ENCODE results near the gene RASGEF1C. TPM values are rescaled to one million over a fixed set of nuclear protein-coding genes. Genes with fewer than 3 reads are reported as not detected.

Gene RASGEF1C
- total RNA-seq, 1 donor: under 0.01 TPM

GRCh38 chr5:180137401-180138213 is 71.4 kb downstream of the RASGEF1C start:
- TF ChIP-seq, protein P1, sequence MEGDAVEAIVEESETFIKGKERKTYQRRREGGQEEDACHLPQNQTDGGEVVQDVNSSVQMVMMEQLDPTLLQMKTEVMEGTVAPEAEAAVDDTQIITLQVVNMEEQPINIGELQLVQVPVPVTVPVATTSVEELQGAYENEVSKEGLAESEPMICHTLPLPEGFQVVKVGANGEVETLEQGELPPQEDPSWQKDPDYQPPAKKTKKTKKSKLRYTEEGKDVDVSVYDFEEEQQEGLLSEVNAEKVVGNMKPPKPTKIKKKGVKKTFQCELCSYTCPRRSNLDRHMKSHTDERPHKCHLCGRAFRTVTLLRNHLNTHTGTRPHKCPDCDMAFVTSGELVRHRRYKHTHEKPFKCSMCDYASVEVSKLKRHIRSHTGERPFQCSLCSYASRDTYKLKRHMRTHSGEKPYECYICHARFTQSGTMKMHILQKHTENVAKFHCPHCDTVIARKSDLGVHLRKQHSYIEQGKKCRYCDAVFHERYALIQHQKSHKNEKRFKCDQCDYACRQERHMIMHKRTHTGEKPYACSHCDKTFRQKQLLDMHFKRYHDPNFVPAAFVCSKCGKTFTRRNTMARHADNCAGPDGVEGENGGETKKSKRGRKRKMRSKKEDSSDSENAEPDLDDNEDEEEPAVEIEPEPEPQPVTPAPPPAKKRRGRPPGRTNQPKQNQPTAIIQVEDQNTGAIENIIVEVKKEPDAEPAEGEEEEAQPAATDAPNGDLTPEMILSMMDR (IDR thresholded peaks at IDR 0.05; ENCODE audit: extremely low read depth, low read depth, low read length): no peak
- H3K79me2 ChIP-seq (ENCODE audit: insufficient read depth, low read length): no peaks in the 10 kb centered on the region
- no peak overlapping the region for H3K27ac ChIP-seq (ENCODE audit: low read depth, low read length)
- H3K9me3 ChIP-seq (ENCODE audit: low read depth, low read length): no peaks in the 10 kb centered on the region
- no peaks in the 10 kb centered on the region for H4K20me1 ChIP-seq (ENCODE audit: insufficient read depth, low read length)
- H3K4me2 ChIP-seq (ENCODE audit: insufficient read depth, low read length): no peak overlapping the region
- H3K4me1 ChIP-seq (ENCODE audit: insufficient read depth, low read length): peaks cover 11% of the 10 kb centered on the region
- DNase-seq (ENCODE audit: insufficient read length, low spot score, missing footprints): peak; percentile 70
- H3K36me3 ChIP-seq (ENCODE audit: insufficient read depth, low read length): no peaks in the 10 kb centered on the region
- peaks cover 8% of the 10 kb centered on the region for H3K27me3 ChIP-seq (ENCODE audit: insufficient read depth, low read length)
- no peak overlapping the region for H3K4me3 ChIP-seq (ENCODE audit: insufficient read depth, low read length)
- H2AFZ ChIP-seq (ENCODE audit: low read length): no peak overlapping the region

- no peaks in the 10 kb centered on the region for H3K79me2 ChIP-seq (ENCODE audit: insufficient read depth, low read length)
These were observed 72.2 kb downstream of the RASGEF1C start for GRCh38 chr5:180136630-180137381.

GRCh38 chr5:180135967-180136629 is 72.9 kb downstream of the RASGEF1C start:
- Histone ChIP-seq H3K4me1 (ENCODE audit: insufficient read depth, low read length) (peaks cover 11% of the 10 kb centered on the region), H3K36me3 (ENCODE audit: insufficient read depth, low read length) (no peaks in the 10 kb centered on the region), H3K27me3 (ENCODE audit: insufficient read depth, low read length) (peaks cover 8% of the 10 kb centered on the region), H3K4me2 (ENCODE audit: insufficient read depth, low read length) (no peak overlapping the region), H4K20me1 (ENCODE audit: insufficient read depth, low read length) (no peaks in the 10 kb centered on the region), H3K27ac (ENCODE audit: low read depth, low read length) (no peak overlapping the region), H3K4me3 (ENCODE audit: insufficient read depth, low read length) (no peak overlapping the region), H3K79me2 (ENCODE audit: insufficient read depth, low read length) (no peaks in the 10 kb centered on the region), H2AFZ (ENCODE audit: low read length) (peak overlapping the region; percentile 20), H3K9me3 (ENCODE audit: low read depth, low read length) (no peaks in the 10 kb centered on the region)
- TF ChIP-seq, protein P1 (IDR thresholded peaks at IDR 0.05; ENCODE audit: extremely low read depth, low read depth, low read length): no peak
- DNase-seq (ENCODE audit: insufficient read length, low spot score, missing footprints): peak; percentile 72

More at GRCh38 chr5:180136630-180137381, 72.2 kb downstream of the RASGEF1C start:
- TF ChIP-seq, protein P1 (IDR thresholded peaks at IDR 0.05; ENCODE audit: extremely low read depth, low read depth, low read length): no peak
- Histone ChIP-seq H4K20me1 (ENCODE audit: insufficient read depth, low read length) (no peaks in the 10 kb centered on the region), H3K4me2 (ENCODE audit: insufficient read depth, low read length) (no peak overlapping the region), H2AFZ (ENCODE audit: low read length) (no peak overlapping the region), H3K4me1 (ENCODE audit: insufficient read depth, low read length) (peaks cover 11% of the 10 kb centered on the region), H3K9me3 (ENCODE audit: low read depth, low read length) (no peaks in the 10 kb centered on the region), H3K4me3 (ENCODE audit: insufficient read depth, low read length) (no peak overlapping the region), H3K27me3 (ENCODE audit: insufficient read depth, low read length) (peaks cover 8% of the 10 kb centered on the region), H3K27ac (ENCODE audit: low read depth, low read length) (no peak overlapping the region), H3K36me3 (ENCODE audit: insufficient read depth, low read length) (no peaks in the 10 kb centered on the region)
- peak; percentile 63 for DNase-seq (ENCODE audit: insufficient read length, low spot score, missing footprints)
